Fibroblast of upper back skin (primary cell): Measurements from ENCODE around the gene UST.
"Not testable (repeated sequence)": the region's sequence is repeated elsewhere in the genome, so short reads cannot be mapped to it uniquely, and the experiment has no call there.

Source experiments
- DNase-seq: peaks from one replicate; pipeline ENCODE4 v3.0.0-alpha.2; 2013

The UST gene

DNA sequence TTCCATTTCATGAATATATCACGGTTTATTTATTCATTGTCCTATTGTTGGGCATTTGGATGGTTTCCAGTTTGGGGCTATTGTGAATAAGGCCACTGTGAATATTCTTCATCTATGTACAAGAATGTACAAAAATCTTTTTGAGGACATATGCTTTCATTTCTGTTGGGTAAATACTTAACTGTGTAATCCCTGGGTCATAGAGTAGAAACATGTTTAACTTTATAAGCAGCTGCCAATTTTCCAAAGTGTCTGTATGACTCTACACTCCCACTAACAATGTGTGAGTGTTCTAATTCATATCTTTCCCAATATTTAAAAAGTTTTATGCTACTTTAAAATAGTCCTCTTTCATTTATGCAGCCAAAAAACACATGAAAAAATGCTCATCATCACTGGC is 98.6 kb downstream of the UST start:
- no peak for DNase-seq

DNA sequence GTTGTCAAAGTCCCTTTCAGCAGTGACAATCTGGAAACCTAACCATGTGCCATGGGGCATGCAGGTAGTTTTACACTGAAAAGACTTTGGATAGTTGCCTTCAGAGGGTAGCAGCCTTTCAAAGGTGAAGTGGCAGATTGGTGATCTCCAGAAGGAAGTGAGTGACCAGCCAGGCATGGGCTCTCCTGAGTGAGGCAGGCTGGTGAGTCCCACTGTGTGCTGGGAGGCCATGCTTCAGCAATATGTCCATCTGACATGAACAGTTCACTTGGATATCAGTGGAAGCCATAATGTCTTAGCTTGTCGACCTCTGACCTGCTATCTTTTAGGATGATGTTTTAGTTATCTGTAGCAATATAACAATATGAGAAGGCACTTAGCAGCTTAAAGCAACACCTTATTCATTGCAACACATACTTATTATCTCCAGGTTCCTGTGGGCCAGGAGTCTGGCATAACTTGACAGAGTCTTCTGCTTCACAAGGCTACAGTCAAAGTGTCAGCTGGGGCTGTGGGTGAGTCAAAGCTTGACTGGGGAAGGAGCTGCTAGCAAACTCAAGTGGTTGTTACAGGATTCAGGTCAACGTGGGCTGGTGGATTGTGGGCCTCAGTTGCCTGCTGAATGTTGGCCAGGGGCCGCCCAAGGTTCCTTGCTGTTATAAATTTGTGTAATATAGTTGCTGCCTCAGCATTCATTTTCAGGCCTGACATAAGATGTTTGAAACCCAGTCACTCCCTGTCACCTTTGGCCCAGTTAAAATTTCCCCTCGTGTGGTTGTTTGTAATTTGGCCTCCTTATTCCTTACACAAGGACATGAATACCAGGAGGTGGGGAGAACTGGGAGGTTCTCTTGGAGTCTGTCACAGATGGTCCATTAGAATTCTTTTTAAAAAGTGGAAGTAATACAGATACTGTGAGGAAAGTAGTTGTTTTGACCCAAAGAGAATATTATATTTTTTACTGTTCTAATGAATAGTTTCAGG is 100.2 kb downstream of the UST start:
- DNase-seq, result no peak

DNA sequence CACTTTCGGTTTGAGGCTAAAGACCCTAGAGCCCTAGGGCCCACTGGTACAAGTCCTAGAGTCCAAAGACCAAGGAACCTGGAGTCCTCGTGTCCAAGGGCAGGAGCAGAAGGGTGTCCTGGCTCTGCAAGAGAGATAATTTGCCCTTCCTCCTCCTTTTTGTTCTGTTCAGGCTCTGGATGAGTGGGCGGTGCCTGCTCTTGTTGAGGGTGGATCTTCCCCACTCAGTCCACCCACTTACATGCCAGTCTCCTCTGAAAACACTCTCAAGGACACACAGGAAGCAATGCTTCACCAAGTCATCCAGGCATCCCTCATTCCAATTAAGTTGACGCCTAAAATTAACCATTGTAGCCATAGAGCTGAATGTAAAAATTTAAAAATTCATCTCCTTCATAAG is 102.1 kb downstream of the UST start:
- DNase-seq, result no peak

DNA sequence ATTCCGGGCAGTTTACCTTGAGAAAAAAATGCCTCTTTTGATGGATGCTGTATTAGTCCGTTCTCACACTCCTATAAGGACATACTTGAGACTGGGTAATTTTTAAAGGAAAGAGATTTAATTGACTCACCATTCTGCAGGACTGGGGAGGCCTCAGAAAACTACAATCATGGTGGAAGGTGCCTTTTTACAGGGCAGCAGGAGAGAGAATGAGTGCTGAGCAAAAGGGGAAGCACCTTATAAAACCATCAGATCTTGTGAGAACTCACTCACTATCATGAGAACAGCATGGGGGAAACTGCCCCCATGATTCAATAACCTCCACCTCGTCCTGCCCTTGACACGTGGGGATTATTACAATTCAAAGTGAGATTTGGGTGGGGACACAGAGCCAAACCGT is 102.6 kb downstream of the UST start:
- not testable (repeated sequence) for DNase-seq

- DNase-seq, result no peak
Observed at GRCh38 chr6:148850964-148851363, 104.1 kb downstream of the UST start.

- DNase-seq, result no peak
Observed at GRCh38 chr6:148851683-148852556, 105.1 kb downstream of the UST start.

GRCh38 chr6:148852688-148853087 is 105.9 kb downstream of the UST start:
- no peak for DNase-seq

GRCh38 chr6:148853113-148853512 is 106.3 kb downstream of the UST start:
- not testable (repeated sequence) for DNase-seq

DNA sequence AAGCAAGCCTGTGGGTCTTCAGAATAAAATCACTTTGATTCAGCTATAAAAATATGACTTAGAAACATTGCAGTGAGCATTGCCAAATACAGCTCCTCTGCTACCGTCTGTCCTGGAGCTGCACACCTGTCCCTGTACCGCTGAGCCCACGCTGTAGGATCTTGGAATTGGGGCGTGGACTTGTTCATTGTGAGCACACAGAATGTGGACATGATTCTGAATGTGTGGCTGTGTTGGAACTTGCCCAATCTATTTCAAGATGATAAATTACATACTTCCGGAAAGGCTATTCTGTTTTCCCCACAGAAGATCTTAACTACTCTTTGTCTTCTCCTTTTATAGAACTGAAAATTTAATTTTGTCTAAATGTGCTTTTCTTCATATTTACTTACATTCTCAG is 107.3 kb downstream of the UST start:
- DNase-seq, result peak; percentile 48

- no peak for DNase-seq
Observed at GRCh38 chr6:148854992-148855391, 108.2 kb downstream of the UST start.

GRCh38 chr6:148855744-148856143 is 108.9 kb downstream of the UST start:
- no peak for DNase-seq

DNA sequence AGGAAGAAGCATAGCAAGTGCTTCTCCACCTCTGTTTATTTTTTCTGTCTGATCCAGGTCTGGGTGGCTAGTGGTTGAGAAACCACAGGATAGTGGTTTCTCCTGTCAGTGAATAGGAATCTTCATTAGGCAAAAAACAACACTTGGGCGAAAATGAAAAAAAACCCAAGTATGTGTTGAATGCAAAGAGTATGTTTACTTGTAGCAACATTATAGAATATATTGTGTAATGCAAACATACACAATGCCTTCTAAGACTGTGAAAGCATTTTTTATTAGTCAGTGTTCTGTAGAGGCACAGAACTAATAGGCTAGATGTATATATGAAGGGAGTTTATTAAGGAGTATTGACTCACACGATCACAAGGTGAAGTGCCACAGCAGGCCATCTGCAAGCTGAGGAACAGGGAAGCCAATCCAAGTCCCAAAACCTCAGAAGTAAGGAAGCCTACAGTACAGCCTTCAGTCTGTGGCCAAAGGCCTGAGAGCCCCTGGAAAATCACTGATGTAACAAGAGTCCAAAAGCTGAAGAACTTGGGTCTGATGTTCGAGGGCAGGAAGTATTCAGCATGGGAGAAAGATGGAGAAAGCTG is 111.1 kb downstream of the UST start:
- peak; percentile 89 for DNase-seq

- DNase-seq, result not testable (repeated sequence)
Observed at GRCh38 chr6:148864132-148864531, 117.3 kb downstream of the UST start.

GRCh38 chr6:148864941-148865340 is 118.1 kb downstream of the UST start:
- no peak for DNase-seq

DNA sequence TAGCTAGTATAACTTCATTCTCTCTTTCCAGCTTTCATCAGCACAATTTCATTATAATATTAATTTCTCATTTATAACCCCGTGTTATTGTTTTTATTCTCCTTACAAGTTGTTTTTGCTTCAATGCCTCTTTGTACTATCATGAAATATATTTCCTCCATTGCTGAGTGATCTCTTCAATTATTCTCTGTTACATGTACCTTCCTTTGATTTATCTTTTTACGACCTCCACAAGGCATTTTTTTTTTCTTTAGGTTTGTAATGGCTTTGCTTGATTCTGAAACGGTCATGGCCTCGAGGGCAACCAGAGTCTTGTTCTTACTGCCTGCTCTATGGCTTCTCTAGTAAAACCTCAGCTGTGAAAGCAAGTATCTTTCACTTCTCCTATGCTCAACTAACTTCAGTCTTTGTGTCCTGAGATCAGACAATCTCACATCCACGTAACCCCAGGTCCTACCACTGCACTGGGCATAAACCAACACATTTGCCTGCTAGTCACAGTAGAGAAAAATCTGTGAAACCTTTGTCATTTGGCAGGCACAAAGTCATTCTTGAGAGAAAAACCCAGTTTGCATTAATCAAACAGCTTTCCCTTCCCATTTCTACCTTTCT is 119.9 kb downstream of the UST start:
- no peak for DNase-seq

DNA sequence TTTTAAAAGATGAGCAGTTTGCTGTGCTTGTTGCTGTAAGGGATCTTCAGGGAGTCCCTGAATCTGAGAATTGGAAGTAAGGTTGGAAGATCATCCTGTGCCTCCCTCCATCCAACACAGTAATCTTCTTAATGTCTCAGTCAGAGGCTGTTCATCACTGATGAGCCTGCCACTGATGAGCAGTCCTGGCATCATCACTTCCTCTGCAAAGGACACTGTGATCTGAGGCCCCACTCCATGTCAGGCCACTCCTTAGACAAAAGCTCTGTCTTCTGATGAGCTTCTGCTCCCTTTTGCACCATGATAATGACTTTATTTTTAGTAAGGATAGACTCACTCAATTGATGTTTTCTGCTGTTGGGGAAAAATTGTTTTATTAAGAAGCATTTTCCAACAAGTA is 121.0 kb downstream of the UST start:
- no peak for DNase-seq

- DNase-seq, result peak; percentile 83
Observed at GRCh38 chr6:148868314-148868713, 121.5 kb downstream of the UST start.

GRCh38 chr6:148868901-148869300 is 122.1 kb downstream of the UST start:
- peak; percentile 44 for DNase-seq

GRCh38 chr6:148869585-148869984 is 122.8 kb downstream of the UST start:
- peak; percentile 97 for DNase-seq

GRCh38 chr6:148873154-148873553 is 126.3 kb downstream of the UST start:
- DNase-seq, result no peak

- no peak for DNase-seq
Observed at GRCh38 chr6:148873868-148874267, 127.0 kb downstream of the UST start.

GRCh38 chr6:148874698-148875293 is 128.0 kb downstream of the UST start:
- peak; percentile 33 for DNase-seq
